PFSK-1 (cell line): ENCODE measurements around the gene RHPN2.

Source experiments
- POLR2AphosphoS5 ChIP-seq: IDR thresholded peaks from 2 replicates; pipeline ENCODE4 v1.6.1; 2012; ENCODE audit warnings: low read depth, mild to moderate bottlenecking, control low read depth, low read length, moderate library complexity
- REST ChIP-seq, 2 experiments: IDR thresholded peaks; 2 replicates each; pipeline versions ENCODE4 v1.6.1 to v1.8.0; 2011 to 2012; ENCODE audit warnings: low read depth in 2 of 2, low read length in 2 of 2, control low read depth in 1 of 2, inconsistent platforms in 1 of 2, mild to moderate bottlenecking in 1 of 2, moderate library complexity in 1 of 2; ENCODE audit not compliant: insufficient read depth in 1 of 2
- TAF1 ChIP-seq: IDR thresholded peaks from 2 replicates; pipeline ENCODE4 v1.6.1; 2012; ENCODE audit warnings: low read length, control low read depth, borderline replicate concordance; ENCODE audit not compliant: insufficient read depth

DNA sequence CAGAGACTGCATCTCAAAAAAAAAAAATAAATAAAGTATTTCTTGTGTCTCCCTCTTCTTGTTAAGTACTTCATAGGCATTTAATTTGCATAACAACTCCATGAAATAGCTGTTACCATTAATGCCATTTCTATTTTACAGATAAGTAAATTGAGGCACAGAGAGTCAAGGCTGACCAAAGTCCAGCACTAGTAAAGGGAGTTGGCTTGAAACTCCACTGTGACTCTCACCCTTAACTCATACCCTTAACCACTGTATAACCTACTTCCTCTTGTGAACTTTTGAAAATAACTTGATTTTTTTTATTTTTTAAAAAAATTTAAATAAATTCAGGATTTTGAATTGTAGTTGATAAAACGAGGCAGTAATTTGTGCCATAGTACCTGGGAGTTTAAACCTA is 22.3 kb upstream of the RHPN2 start:
- TF ChIP-seq POLR2AphosphoS5: no peak
- TF ChIP-seq REST (IDR thresholded peaks at IDR 0.05; ENCODE audit: insufficient read depth in 1 of 2, low read depth in 2 of 2, low read length in 2 of 2): no peak
- TF ChIP-seq TAF1: no peak
